Esophagus squamous epithelium (tissue), 5 donors: ENCODE results near the gene MSANTD1. TPM values are rescaled to one million over a fixed set of nuclear protein-coding genes. Genes with fewer than 3 reads are reported as not detected.

Experiments used
- DNase-seq: peaks from one replicate; lab custom pipeline; 2025; lab: John Stamatoyannopoulos, UW
- H3K27ac ChIP-seq, 4 donors: fragments of 200-600 bp; sonication (generic); one replicate each; pipeline ENCODE4 v1.5.1; 2016 to 2019; ENCODE audit warnings: mild to moderate bottlenecking in 1 of 4
- H3K27me3 ChIP-seq, 4 donors: fragments of 200-600 bp; sonication (generic); 1 replicate in 3 of 4; 2 replicates in 1 of 4; pipeline versions ENCODE4 v1.5.1 to v1.6.0; 2017 to 2021; ENCODE audit warnings: antibody characterized with exemption in 1 of 4
- H3K36me3 ChIP-seq, 3 donors: fragments of 200-600 bp; sonication (generic); one replicate each; pipeline ENCODE4 v1.5.1; 2016 to 2019
- H3K4me1 ChIP-seq, 3 donors: fragments of 200-600 bp; sonication (generic); one replicate each; pipeline ENCODE4 v1.5.1; 2017 to 2019
- H3K4me3 ChIP-seq, 4 donors: fragments of 200-600 bp; sonication (generic); 1 replicate in 3 of 4; 2 replicates in 1 of 4; pipeline ENCODE4 v1.5.1; 2016 to 2019; ENCODE audit warnings: mild to moderate bottlenecking in 2 of 4, moderate library complexity in 1 of 4
- H3K9me3 ChIP-seq, 3 donors: fragments of 200-600 bp; sonication (generic); one replicate each; pipeline ENCODE4 v1.5.1; 2016 to 2019
- POLR2A ChIP-seq, 4 donors: fragments of 450-650 bp; IDR thresholded peaks; one replicate each; pipeline ENCODE4 v1.6.1; 2017; ENCODE audit warnings: antibody characterized with exemption in 4 of 4, mild to moderate bottlenecking in 4 of 4, moderate library complexity in 3 of 4
- WGBS, 2 donors: methylation state at CpG; one replicate each; pipeline ENCODE4 v1.1.5; 2018; 5-methylcytosine and 5-hydroxymethylcytosine counted together
- intact Hi-C: fragments of 100-400 bp; cut with DNase I; formaldehyde crosslinking; loops from one replicate; pipeline ENCODE4 v1.15.0; 2022
- total RNA-seq, 4 donors: library from RNA; depleted of rRNA; stranded (reverse); fragments of >200 nt; gene quantifications; one replicate each; pipeline ENCODE4 v1.1.0, GENCODE V29; 2016
- TF ChIP-seq, protein P1 (sequence below), 6 experiments: fragments of 450-650 bp in 4 of 6; fragments of 200-600 bp in 2 of 6; sonication (generic) in 2 of 6; IDR thresholded peaks; one replicate each; pipeline ENCODE4 v1.5.1; 2016 to 2019; ENCODE audit warnings: antibody characterized with exemption in 6 of 6, mild to moderate bottlenecking in 4 of 6, moderate library complexity in 4 of 6
- donor health status: DM: yes; HTN: yes; CAD: no.

Gene MSANTD1
- total RNA-seq, 4 donors from 2014 or later = 0.15 to 0.95 (median 0.18) TPM; not detected in 1

DNA sequence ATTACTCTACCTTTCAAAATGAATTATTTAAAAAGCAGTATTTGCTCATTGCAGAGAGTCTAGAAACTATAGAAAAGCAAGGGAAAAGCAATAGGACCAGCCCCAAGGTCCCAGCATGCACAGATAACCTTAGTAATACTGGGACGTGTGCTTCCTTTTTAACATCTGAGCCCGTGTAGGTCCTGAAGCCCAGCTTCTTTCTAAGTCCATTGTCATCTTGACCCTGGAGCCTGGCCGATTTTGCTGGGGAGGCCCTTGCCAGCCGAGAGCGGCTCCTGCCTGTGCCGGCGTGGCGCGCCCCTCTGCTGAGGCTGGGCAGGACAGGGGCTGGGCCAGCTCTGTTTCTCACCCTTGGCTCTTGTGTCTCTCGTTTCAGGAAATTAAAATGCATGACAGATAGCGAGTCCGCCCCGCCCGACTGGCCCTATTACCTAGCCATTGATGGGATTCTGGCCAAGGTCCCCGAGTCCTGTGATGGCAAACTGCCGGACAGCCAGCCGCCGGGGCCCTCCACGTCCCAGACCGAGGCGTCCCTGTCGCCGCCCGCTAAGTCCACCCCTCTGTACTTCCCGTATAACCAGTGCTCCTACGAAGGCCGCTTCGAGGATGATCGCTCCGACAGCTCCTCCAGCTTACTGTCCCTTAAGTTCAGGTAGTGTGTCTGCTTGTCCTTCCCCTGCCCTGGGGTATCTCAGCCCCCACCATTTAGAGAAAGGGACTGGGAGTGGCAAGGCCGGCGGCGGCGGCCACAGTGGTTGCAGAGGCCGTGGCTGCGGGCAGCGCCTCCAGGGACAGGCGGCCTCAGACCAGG, 4.1 kb downstream of the MSANTD1 start:
- intact Hi-C loops = no loop called here
- no peaks in the 10 kb centered on the region for H3K27me3 ChIP-seq
- no peak for DNase-seq
- no peak for TF ChIP-seq POLR2A (IDR thresholded peaks at IDR 0.05)
- TF ChIP-seq, protein P1, sequence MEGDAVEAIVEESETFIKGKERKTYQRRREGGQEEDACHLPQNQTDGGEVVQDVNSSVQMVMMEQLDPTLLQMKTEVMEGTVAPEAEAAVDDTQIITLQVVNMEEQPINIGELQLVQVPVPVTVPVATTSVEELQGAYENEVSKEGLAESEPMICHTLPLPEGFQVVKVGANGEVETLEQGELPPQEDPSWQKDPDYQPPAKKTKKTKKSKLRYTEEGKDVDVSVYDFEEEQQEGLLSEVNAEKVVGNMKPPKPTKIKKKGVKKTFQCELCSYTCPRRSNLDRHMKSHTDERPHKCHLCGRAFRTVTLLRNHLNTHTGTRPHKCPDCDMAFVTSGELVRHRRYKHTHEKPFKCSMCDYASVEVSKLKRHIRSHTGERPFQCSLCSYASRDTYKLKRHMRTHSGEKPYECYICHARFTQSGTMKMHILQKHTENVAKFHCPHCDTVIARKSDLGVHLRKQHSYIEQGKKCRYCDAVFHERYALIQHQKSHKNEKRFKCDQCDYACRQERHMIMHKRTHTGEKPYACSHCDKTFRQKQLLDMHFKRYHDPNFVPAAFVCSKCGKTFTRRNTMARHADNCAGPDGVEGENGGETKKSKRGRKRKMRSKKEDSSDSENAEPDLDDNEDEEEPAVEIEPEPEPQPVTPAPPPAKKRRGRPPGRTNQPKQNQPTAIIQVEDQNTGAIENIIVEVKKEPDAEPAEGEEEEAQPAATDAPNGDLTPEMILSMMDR (IDR thresholded peaks at IDR 0.05) = no peak
- peaks cover 0 to 21% (median 0%) of the 10 kb centered on the region in 3 donors for H3K4me1 ChIP-seq
- no peak overlapping the region for H3K27ac ChIP-seq
- WGBS, 2 donors = 85 to 95% methylated on average over 15 to 19 of the region's 38 CpGs
- H3K36me3 ChIP-seq = peaks cover 0 to 17% (median 0%) of the 10 kb centered on the region in 3 donors
- no peak overlapping the region for H3K4me3 ChIP-seq
- no peaks in the 10 kb centered on the region for H3K9me3 ChIP-seq

DNA sequence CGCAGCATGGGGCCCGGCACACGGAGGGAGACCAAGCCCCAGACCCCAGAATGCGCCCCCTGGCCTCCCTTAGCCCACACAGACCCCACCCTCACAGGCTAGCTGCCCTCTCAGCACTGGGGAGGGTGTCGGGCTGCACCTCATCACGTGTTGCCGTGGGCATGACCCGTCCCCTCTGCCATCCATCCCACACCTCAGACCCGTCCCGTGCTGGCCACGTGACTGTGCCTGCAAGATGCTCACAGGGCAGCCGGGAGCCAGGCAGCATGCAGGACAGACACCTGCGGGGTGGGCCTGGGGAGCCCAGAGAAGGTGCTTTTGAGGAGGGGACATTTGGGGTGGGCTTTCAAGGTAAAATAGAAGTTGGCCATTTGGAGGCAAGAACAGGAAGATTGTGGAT, 4.8 kb downstream of the MSANTD1 start:
- DNase-seq = no peak
- H3K36me3 ChIP-seq = peaks cover 0 to 17% (median 0%) of the 10 kb centered on the region in 3 donors
- WGBS, 2 donors = 90 to 100% methylated on average over 2 to 6 of the region's 13 CpGs
- no peaks in the 10 kb centered on the region for H3K27me3 ChIP-seq
- H3K4me3 ChIP-seq = no peak overlapping the region
- no peak overlapping the region for H3K27ac ChIP-seq
- intact Hi-C loops = no loop called here
- TF ChIP-seq, protein P1 (IDR thresholded peaks at IDR 0.05) = no peak
- no peak for TF ChIP-seq POLR2A (IDR thresholded peaks at IDR 0.05)
- peaks cover 0 to 21% (median 0%) of the 10 kb centered on the region in 3 donors for H3K4me1 ChIP-seq
- H3K9me3 ChIP-seq = no peaks in the 10 kb centered on the region

DNA sequence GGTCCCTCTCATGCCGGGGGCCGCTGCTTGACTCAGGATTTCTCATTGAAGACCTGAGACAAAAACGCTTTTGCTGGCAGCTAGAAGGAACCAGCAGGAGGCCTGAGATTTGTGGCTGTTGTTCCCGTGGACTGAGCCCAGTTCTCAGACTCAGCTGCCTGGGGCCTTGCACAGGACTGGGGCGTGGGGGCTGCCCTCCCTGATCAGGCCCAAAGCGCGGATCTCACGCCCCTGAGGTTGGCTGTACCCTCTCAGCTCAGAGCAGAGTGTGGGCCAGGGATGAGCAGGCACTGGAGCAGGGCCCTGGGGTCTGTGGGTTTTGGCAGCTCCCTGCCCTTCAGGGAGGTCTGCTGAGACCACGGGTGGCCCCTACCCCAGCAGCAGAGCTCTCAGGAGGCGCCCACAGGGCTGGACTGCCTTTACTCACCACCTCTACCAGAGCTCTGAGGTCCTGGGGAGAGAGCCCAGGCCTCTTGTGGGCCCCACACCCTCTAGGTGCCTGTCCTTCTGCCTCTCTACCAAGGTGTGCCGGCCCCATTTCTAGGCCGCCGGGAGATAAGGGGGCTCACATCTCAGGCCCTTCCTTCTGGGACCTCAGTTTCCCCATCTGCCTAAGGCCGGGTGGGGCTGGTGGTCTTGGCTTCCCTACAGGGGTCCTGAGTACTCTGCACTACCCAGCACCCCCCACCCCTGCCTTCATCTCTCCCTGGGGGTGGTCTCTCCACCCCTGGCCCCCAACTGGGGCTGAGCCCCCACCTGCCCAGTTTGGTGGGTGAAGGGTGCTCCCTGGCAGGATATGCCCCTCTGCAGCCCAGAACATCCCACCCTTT, 5.6 kb downstream of the MSANTD1 start:
- no peak for TF ChIP-seq POLR2A (IDR thresholded peaks at IDR 0.05)
- TF ChIP-seq, protein P1 (IDR thresholded peaks at IDR 0.05) = no peak

DNA sequence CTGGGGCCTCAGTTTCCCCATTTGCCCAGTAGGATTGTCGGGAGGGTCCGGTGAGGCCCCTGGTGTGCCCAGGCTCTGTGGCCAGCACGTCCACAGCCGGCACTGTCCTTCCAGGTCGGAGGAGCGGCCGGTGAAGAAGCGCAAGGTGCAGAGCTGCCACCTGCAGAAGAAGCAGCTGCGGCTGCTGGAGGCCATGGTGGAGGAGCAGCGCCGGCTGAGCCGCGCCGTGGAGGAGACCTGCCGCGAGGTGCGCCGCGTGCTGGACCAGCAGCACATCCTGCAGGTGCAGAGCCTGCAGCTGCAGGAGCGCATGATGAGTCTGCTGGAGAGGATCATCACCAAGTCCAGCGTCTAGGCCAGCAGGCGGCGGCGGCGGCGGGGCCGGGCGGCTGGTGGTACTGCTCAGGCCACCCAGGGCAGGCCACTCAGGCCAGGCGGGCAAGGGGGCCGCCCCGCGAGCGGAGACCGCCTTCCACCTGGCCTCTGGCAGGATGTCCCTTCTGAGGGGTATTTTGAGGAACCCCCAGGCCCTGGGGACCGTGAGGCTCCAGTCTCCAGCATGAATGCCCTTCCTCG, 6.7 kb downstream of the MSANTD1 start:
- WGBS, 2 donors = 92 to 100% methylated on average over 1 to 10 of the region's 36 CpGs
- intact Hi-C loops = no loop called here
- H3K27me3 ChIP-seq = no peaks in the 10 kb centered on the region
- peaks cover 0 to 21% (median 0%) of the 10 kb centered on the region in 3 donors for H3K4me1 ChIP-seq
- TF ChIP-seq POLR2A (IDR thresholded peaks at IDR 0.05) = no peak
- TF ChIP-seq, protein P1 (IDR thresholded peaks at IDR 0.05) = no peak
- H3K9me3 ChIP-seq = no peaks in the 10 kb centered on the region
- DNase-seq = no peak
- peaks cover 0 to 17% (median 0%) of the 10 kb centered on the region in 3 donors for H3K36me3 ChIP-seq
- H3K27ac ChIP-seq = no peak overlapping the region
- no peak overlapping the region for H3K4me3 ChIP-seq

More for the DNA sequence above, 5.6 kb downstream of the MSANTD1 start:
- Histone ChIP-seq H3K36me3 (peaks cover 0 to 17% (median 0%) of the 10 kb centered on the region in 3 donors), H3K27ac (no peak overlapping the region), H3K9me3 (no peaks in the 10 kb centered on the region), H3K4me3 (no peak overlapping the region), H3K27me3 (no peaks in the 10 kb centered on the region), H3K4me1 (peaks cover 0 to 21% (median 0%) of the 10 kb centered on the region in 3 donors)
- intact Hi-C loops = no loop called here
- no peak for DNase-seq
- 92 to 100% methylated on average over 1 to 2 of the region's 14 CpGs for WGBS, 2 donors
